ENCODE measurements around the gene GGCT. TPM values are rescaled to one million over a fixed set of nuclear protein-coding genes. Genes with fewer than 3 reads are reported as not detected.
A peak's percentile ranks its signal among the peaks of the same experiment; 100 is the strongest.

The GGCT gene
- total and polyA plus RNA-seq, 12 donors: 18.6 to 67.8 (median 41.3) TPM

DNA sequence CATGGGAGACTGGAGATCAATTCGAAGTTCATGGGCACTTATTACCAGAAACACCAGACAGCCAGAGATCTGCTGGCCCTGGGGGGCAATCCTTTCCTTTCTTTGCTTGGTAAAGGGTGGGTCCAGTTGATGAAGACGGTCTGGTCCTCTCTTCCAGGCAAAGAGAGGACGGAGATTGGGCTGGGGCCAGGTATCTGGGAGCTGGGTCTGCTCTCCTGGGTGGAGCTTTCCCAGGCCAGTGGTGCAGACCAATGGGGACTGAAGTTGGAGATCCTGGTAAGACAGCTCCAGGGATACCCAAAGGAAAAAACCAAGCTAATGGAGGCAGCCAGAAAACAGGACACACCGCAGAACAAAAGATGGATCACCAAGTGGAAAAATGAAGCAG, 44.4 kb downstream of the GGCT start:
- DNase-seq: no peak
- H3K27me3 ChIP-seq: no peaks in the 10 kb centered on the region
- 80 to 86% (median 84%) methylated on average over 4 of the region's 4 CpGs for WGBS, 4 donors
- no peak overlapping the region for H3K4me3 ChIP-seq
- no peaks in the 10 kb centered on the region for H3K9me3 ChIP-seq (replicated peaks in 1 of 3)
- intact Hi-C loops (cut with DNase I): no loop called here
- peak overlapping the region in 2 of 5 donors; percentile 66 to 74 for H3K27ac ChIP-seq
- TF ChIP-seq, protein P1, sequence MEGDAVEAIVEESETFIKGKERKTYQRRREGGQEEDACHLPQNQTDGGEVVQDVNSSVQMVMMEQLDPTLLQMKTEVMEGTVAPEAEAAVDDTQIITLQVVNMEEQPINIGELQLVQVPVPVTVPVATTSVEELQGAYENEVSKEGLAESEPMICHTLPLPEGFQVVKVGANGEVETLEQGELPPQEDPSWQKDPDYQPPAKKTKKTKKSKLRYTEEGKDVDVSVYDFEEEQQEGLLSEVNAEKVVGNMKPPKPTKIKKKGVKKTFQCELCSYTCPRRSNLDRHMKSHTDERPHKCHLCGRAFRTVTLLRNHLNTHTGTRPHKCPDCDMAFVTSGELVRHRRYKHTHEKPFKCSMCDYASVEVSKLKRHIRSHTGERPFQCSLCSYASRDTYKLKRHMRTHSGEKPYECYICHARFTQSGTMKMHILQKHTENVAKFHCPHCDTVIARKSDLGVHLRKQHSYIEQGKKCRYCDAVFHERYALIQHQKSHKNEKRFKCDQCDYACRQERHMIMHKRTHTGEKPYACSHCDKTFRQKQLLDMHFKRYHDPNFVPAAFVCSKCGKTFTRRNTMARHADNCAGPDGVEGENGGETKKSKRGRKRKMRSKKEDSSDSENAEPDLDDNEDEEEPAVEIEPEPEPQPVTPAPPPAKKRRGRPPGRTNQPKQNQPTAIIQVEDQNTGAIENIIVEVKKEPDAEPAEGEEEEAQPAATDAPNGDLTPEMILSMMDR (IDR thresholded peaks at IDR 0.05): no peak
- no peak for TF ChIP-seq POLR2A (IDR thresholded peaks at IDR 0.05)
- H3K36me3 ChIP-seq (replicated peaks in 1 of 2): peaks cover 0 to 12% of the 10 kb centered on the region in 2 donors
- H3K4me1 ChIP-seq (replicated peaks in 1 of 2): peaks cover 0 to 43% of the 10 kb centered on the region in 2 donors

DNA sequence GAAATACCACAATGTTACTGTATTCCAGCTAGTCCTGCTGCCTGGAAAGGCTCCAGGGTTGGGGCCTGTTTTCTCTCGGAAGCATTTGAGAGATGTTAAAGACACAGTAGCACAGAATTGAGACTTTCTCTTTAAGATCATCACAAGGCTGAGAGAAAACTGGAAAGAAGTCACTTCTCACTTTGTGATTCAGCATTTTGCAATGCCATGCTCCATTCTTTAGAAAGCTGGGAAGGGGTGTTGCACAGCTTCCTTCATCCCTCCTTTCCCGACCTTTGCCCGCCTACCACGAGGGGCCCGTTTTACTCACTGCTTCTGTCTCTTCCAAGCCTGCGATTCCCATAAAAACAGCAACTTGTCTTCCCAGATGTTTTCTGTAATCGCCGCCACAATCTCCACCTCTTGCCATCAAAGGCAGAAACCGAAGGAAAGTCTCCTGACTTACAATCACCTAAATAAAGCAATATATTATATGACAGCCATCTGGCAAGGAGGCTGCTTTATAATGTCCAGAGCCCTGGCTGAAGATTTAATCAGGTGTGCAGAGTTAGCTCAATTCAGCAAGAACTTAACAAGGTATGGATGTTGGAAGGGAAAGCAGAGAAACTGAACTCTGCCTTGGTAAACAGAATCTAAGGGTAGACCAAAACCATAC, 44.9 kb downstream of the GGCT start:
- Histone ChIP-seq H3K4me1 (replicated peaks in 1 of 2) (peaks cover 0 to 38% of the 10 kb centered on the region in 2 donors), H3K4me3 (no peak overlapping the region), H3K27ac (peak overlapping the region in 2 of 5 donors; percentile 66 to 74), H3K9me3 (replicated peaks in 1 of 3) (no peaks in the 10 kb centered on the region), H3K27me3 (no peaks in the 10 kb centered on the region), H3K36me3 (replicated peaks in 1 of 2) (peaks cover 0 to 17% of the 10 kb centered on the region in 2 donors)
- peak in 6 of 7 donors; percentile 47 to 80 (median 55) for DNase-seq
- TF ChIP-seq, protein P1 (IDR thresholded peaks at IDR 0.05): no peak
- TF ChIP-seq POLR2A (IDR thresholded peaks at IDR 0.05): no peak
- 50 to 64% (median 56%) methylated on average over 9 of the region's 9 CpGs for WGBS, 4 donors
- intact Hi-C loops (cut with DNase I): no loop called here

DNA sequence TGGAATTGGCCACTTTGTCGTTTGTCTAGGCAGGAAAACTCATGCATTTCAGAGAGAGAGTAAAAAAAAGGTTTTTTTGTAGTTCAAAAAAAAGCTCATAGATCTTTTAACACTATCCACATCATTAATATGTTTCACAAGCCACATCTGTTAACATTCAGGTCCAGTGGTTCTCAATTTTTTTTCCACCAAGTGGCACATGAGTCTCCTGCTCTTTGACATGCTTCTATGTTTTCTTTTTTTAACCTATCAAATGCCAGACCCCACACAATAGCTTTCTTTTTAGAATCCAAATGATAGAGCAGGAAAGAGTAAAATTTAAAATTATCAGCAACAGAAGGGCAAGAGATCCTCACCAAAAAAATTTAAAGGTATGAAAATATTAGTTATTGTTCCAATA, 46.3 kb downstream of the GGCT start:
- Histone ChIP-seq H3K27ac (peak overlapping the region in 1 of 5 donors; percentile 74), H3K27me3 (no peaks in the 10 kb centered on the region), H3K36me3 (replicated peaks in 1 of 2) (peaks cover 0 to 24% of the 10 kb centered on the region in 2 donors), H3K4me1 (replicated peaks in 1 of 2) (peaks cover 0 to 24% of the 10 kb centered on the region in 2 donors), H3K9me3 (replicated peaks in 1 of 3) (no peaks in the 10 kb centered on the region), H3K4me3 (no peak overlapping the region)
- no peak for DNase-seq
- no peak for TF ChIP-seq POLR2A (IDR thresholded peaks at IDR 0.05)
- TF ChIP-seq, protein P1 (IDR thresholded peaks at IDR 0.05): no peak
- WGBS, 4 donors: 73 to 86% (median 77%) methylated on average over 1 of the region's 1 CpG
- intact Hi-C loops (cut with DNase I): no loop called here

DNA sequence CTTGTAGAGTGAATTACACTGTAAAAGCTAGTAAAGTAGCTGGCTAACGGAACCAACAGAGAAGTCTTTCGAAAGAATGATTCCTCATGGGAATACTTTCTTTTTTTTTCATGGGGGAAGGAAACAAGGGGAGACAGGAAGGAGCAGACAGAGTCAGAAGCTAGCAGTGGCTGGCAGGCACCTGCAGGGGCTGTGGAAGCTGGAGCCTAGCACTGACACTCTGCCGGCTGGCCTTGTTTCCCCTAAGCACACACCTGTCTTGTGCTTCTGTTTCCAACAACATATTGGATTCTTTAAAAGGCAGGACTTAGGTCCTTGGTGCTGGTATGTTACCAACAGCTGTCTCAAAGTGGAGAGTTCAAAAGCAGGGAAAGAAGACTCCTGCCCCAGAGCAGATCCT, 50.7 kb downstream of the GGCT start:
- TF ChIP-seq, protein P1 (IDR thresholded peaks at IDR 0.05): peak in 2 of 6 experiments; percentile 3 to 8
- no peak for TF ChIP-seq POLR2A (IDR thresholded peaks at IDR 0.05)
- Histone ChIP-seq H3K36me3 (replicated peaks in 1 of 2) (peaks cover 0 to 49% of the 10 kb centered on the region in 2 donors), H3K4me3 (no peak overlapping the region), H3K27me3 (no peaks in the 10 kb centered on the region), H3K27ac (peak overlapping the region in 1 of 5 donors; percentile 45), H3K9me3 (replicated peaks in 1 of 3) (no peaks in the 10 kb centered on the region), H3K4me1 (replicated peaks in 1 of 2) (peaks cover 0 to 11% of the 10 kb centered on the region in 2 donors)
- no peak for DNase-seq
- intact Hi-C loops (cut with DNase I): no loop called here
- WGBS, 4 donors: 65 to 85% (median 74%) methylated on average over 3 of the region's 3 CpGs

All from adrenal gland (tissue), 12 donors.